Trophoblast cell (in vitro differentiated cells and primary cell): ENCODE data around the gene TIGD1.

Experiments used
- DNase-seq, 2 donors: peaks; one replicate each; pipeline ENCODE4 v3.0.0-alpha.2; 2016
- H2AFZ ChIP-seq: 2 replicates; pipeline ENCODE4 v1.6.1; 2013; ENCODE audit warnings: low read length, moderate library complexity, mild to moderate bottlenecking; ENCODE audit not compliant: insufficient read depth, poor library complexity
- H2AK5ac ChIP-seq: 2 replicates; pipeline ENCODE4 v1.6.1; 2013; ENCODE audit warnings: mild to moderate bottlenecking, low read length
- H2BK120ac ChIP-seq: 2 replicates; pipeline ENCODE4 v1.6.1; 2013; ENCODE audit warnings: low read length, mild to moderate bottlenecking, moderate library complexity; ENCODE audit not compliant: insufficient read depth, poor library complexity
- H2BK12ac ChIP-seq: 2 replicates; pipeline ENCODE4 v1.6.1; 2013; ENCODE audit warnings: mild to moderate bottlenecking, low read length, moderate library complexity
- H2BK5ac ChIP-seq: 2 replicates; pipeline ENCODE4 v1.6.1; 2013; ENCODE audit warnings: low read length, low read depth, moderate library complexity, mild to moderate bottlenecking; ENCODE audit not compliant: poor library complexity
- H3K14ac ChIP-seq: 2 replicates; pipeline ENCODE4 v1.6.1; 2013; ENCODE audit warnings: mild to moderate bottlenecking, low read length
- H3K18ac ChIP-seq: 2 replicates; pipeline ENCODE4 v1.6.1; 2013; ENCODE audit warnings: mild to moderate bottlenecking, low read length
- H3K23ac ChIP-seq: 2 replicates; pipeline ENCODE4 v1.6.1; 2013; ENCODE audit warnings: low read length
- H3K27ac ChIP-seq: 2 replicates; pipeline ENCODE4 v1.5.1; 2013; ENCODE audit warnings: low read depth, mild to moderate bottlenecking, inconsistent platforms, low read length, moderate library complexity
- H3K27me3 ChIP-seq: 2 replicates; pipeline ENCODE4 v1.6.1; 2013; ENCODE audit warnings: inconsistent platforms, mild to moderate bottlenecking, low read length, moderate library complexity; ENCODE audit not compliant: insufficient read depth
- H3K36me3 ChIP-seq, 2 experiments: 1 replicate in 1 of 2; 2 replicates in 1 of 2; pipeline ENCODE4 v1.6.1; 2013; ENCODE audit warnings: low read length in 2 of 2, mild to moderate bottlenecking in 2 of 2, moderate library complexity in 1 of 2; ENCODE audit not compliant: insufficient read depth in 2 of 2, control insufficient read depth in 1 of 2
- H3K4ac ChIP-seq: 2 replicates; pipeline ENCODE4 v1.6.1; 2013; ENCODE audit warnings: low read depth, mild to moderate bottlenecking, low read length, moderate library complexity
- H3K4me1 ChIP-seq, 2 experiments: 1 replicate in 1 of 2; 2 replicates in 1 of 2; pipeline ENCODE4 v1.6.1; 2013; ENCODE audit warnings: low read length in 2 of 2, mild to moderate bottlenecking in 2 of 2, moderate library complexity in 1 of 2; ENCODE audit not compliant: insufficient read depth in 2 of 2, control insufficient read depth in 1 of 2
- H3K4me2 ChIP-seq: 2 replicates; pipeline ENCODE4 v1.6.1; 2013; ENCODE audit warnings: inconsistent platforms, mild to moderate bottlenecking, low read length, moderate library complexity
- H3K4me3 ChIP-seq: 2 replicates; pipeline ENCODE4 v1.5.1; 2013; ENCODE audit warnings: mild to moderate bottlenecking, low read depth, low read length, inconsistent platforms
- H3K79me1 ChIP-seq: one replicate; pipeline ENCODE4 v1.6.1; 2013; ENCODE audit warnings: low read length
- H3K79me2 ChIP-seq: 2 replicates; pipeline ENCODE4 v1.6.1; 2013; ENCODE audit warnings: low read length, mild to moderate bottlenecking; ENCODE audit not compliant: control insufficient read depth, insufficient read depth, poor library complexity
- H3K9ac ChIP-seq: 2 replicates; pipeline ENCODE4 v1.6.1; 2013; ENCODE audit warnings: mild to moderate bottlenecking, low read length
- H3K9me3 ChIP-seq: 2 replicates; pipeline ENCODE4 v1.6.1; 2013; ENCODE audit warnings: low read depth, mild to moderate bottlenecking, control low read depth, inconsistent platforms, low read length; ENCODE audit not compliant: insufficient read depth
- H4K12ac ChIP-seq: 2 replicates; pipeline ENCODE4 v1.6.1; 2013; ENCODE audit warnings: low read depth, mild to moderate bottlenecking, low read length, moderate library complexity
- H4K8ac ChIP-seq: 2 replicates; pipeline ENCODE4 v1.6.1; 2013; ENCODE audit warnings: low read depth, mild to moderate bottlenecking, low read length, moderate library complexity
- H4K91ac ChIP-seq: one replicate; pipeline ENCODE4 v1.6.1; 2013; ENCODE audit warnings: low read depth, mild to moderate bottlenecking, low read length, moderate library complexity
- WGBS: extraction: QIAGEN DNeasy Blood & Tissue Kit; methylation state at CpG from one replicate; pipeline ENCODE4 v1.1.7; 2013; ENCODE audit warnings: missing lambda C conversion rate; ENCODE audit not compliant: insufficient read length, insufficient coverage; ENCODE audit errors: extremely low coverage; 5-methylcytosine and 5-hydroxymethylcytosine counted together

The TIGD1 gene

GRCh38 chr2:232563580-232563979 lies 13.2 kb upstream of the TIGD1 start:
- WGBS, result no CpG with 5 or more reads among the region's 3 CpGs

DNA sequence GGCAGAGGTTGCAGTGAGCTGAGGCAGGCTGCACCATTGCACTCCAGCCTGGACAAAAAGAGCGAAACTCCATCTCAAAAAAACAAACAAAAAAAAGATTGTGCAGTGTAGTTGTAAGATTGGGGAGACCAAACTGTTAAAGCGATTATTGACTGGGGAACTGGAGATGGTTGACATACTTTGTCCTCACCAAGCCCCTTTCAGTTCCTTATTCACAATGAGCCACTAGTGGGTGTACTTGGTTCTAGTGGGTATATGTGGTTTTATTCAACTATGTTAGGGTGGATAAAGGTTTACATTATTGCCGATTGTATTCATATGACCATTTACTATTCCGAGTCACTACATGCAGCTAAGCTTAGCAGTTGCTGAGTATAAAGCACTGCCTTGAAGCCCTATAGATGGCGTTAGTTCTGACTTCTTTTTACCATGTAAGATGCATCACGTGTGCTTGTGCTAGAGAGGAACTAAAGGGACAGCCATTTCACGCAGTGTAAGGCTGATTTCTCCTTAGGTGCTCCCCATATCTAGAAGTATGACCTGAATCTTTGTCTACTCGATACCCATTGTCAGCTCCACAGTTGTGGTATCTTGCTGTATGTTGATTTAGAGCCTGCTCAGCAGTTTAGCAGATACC lies 12.3 kb upstream of the TIGD1 start:
- no CpG with 5 or more reads among the region's 8 CpGs for WGBS

More at GRCh38 chr2:232563580-232563979, 13.2 kb upstream of the TIGD1 start:
- H3K18ac ChIP-seq, result no peak overlapping the region
- no peak overlapping the region for H3K14ac ChIP-seq
- no peaks in the 10 kb centered on the region for H3K27me3 ChIP-seq
- no peak overlapping the region for H3K4me3 ChIP-seq
- H3K23ac ChIP-seq, result no peak overlapping the region
- no peak overlapping the region for H2BK120ac ChIP-seq
- H3K4ac ChIP-seq, result no peak overlapping the region
- H3K36me3 ChIP-seq, result peaks cover 30 to 45% of the 10 kb centered on the region in 2 experiments
- H3K27ac ChIP-seq, result no peak overlapping the region
- H2AK5ac ChIP-seq, result no peak overlapping the region
- no peak overlapping the region for H3K4me2 ChIP-seq
- H3K4me1 ChIP-seq, result no peaks in the 10 kb centered on the region
- no peak overlapping the region for H3K9ac ChIP-seq
- no peaks in the 10 kb centered on the region for H3K79me2 ChIP-seq
- peak; percentile 79 to 95 for DNase-seq
- no peak overlapping the region for H4K91ac ChIP-seq
- H2AFZ ChIP-seq, result no peak overlapping the region
- H3K79me1 ChIP-seq, result no peaks in the 10 kb centered on the region
- no peak overlapping the region for H4K12ac ChIP-seq
- H4K8ac ChIP-seq, result no peak overlapping the region
- no peaks in the 10 kb centered on the region for H3K9me3 ChIP-seq
- no peak overlapping the region for H2BK5ac ChIP-seq
- H2BK12ac ChIP-seq, result no peak overlapping the region

DNA sequence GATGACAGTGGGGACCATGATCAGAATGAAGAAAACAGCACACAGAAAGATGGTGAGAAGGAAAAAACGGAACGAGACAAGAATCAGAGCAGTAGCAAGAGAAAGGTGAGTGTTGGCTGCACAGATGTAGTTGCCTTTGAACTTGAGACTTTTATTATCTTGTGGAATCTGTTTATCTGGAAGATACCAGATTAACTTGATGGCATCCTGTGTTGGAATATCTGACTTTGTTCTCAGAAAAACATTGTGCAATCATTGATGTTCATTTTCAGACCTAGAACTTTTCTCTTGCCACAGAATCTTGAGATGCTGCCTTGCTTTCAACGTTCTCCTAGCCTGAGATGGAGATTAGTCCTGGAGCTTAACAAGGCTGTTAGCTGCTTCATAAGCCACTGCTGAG lies 6.1 kb upstream of the TIGD1 start:
- peaks cover 3% of the 10 kb centered on the region for H3K79me2 ChIP-seq
- H3K14ac ChIP-seq, result no peak overlapping the region
- H3K23ac ChIP-seq, result no peak overlapping the region
- H3K4ac ChIP-seq, result no peak overlapping the region
- no peaks in the 10 kb centered on the region for H3K9me3 ChIP-seq
- H3K4me1 ChIP-seq, result peaks cover 0 to 4% of the 10 kb centered on the region in 2 experiments
- no peak overlapping the region for H2AK5ac ChIP-seq
- no peaks in the 10 kb centered on the region for H3K27me3 ChIP-seq
- no peak overlapping the region for H4K8ac ChIP-seq
- H3K27ac ChIP-seq, result no peak overlapping the region
- peak in 1 of 2 donors; percentile 54 for DNase-seq
- H2AFZ ChIP-seq, result no peak overlapping the region
- H3K79me1 ChIP-seq, result no peaks in the 10 kb centered on the region
- H3K9ac ChIP-seq, result no peak overlapping the region
- H4K12ac ChIP-seq, result no peak overlapping the region
- H3K18ac ChIP-seq, result no peak overlapping the region
- H2BK5ac ChIP-seq, result no peak overlapping the region
- WGBS, result no CpG with 5 or more reads among the region's 3 CpGs
- H4K91ac ChIP-seq, result no peak overlapping the region
- no peak overlapping the region for H3K4me3 ChIP-seq
- no peak overlapping the region for H2BK12ac ChIP-seq
- H3K4me2 ChIP-seq, result no peak overlapping the region
- peaks cover 10 to 26% of the 10 kb centered on the region in 2 experiments for H3K36me3 ChIP-seq
- H2BK120ac ChIP-seq, result no peak overlapping the region

More for the DNA sequence above, 12.3 kb upstream of the TIGD1 start:
- no peak overlapping the region for H3K18ac ChIP-seq
- H3K79me1 ChIP-seq, result no peaks in the 10 kb centered on the region
- DNase-seq, result peak in 1 of 2 donors; percentile 2
- no peak overlapping the region for H3K4ac ChIP-seq
- H3K36me3 ChIP-seq, result peaks cover 32 to 41% of the 10 kb centered on the region in 2 experiments
- H3K27me3 ChIP-seq, result no peaks in the 10 kb centered on the region
- no peak overlapping the region for H3K27ac ChIP-seq
- H3K14ac ChIP-seq, result no peak overlapping the region
- H4K8ac ChIP-seq, result no peak overlapping the region
- H3K4me3 ChIP-seq, result no peak overlapping the region
- H3K4me2 ChIP-seq, result no peak overlapping the region
- no peak overlapping the region for H3K23ac ChIP-seq
- no peak overlapping the region for H2BK12ac ChIP-seq
- no peaks in the 10 kb centered on the region for H3K9me3 ChIP-seq
- H3K9ac ChIP-seq, result no peak overlapping the region
- H2AK5ac ChIP-seq, result no peak overlapping the region
- H3K4me1 ChIP-seq, result no peaks in the 10 kb centered on the region
- H2BK120ac ChIP-seq, result no peak overlapping the region
- H2AFZ ChIP-seq, result no peak overlapping the region
- H2BK5ac ChIP-seq, result no peak overlapping the region
- no peak overlapping the region for H4K91ac ChIP-seq
- no peak overlapping the region for H4K12ac ChIP-seq
- no peaks in the 10 kb centered on the region for H3K79me2 ChIP-seq

GRCh38 chr2:232551776-232552175 lies 1.4 kb upstream of the TIGD1 start:
- Histone ChIP-seq H4K91ac (no peak overlapping the region), H3K23ac (no peak overlapping the region), H2AFZ (no peak overlapping the region), H4K12ac (no peak overlapping the region), H2BK12ac (no peak overlapping the region), H3K9me3 (no peaks in the 10 kb centered on the region), H2BK120ac (no peak overlapping the region), H3K14ac (no peak overlapping the region), H2BK5ac (no peak overlapping the region), H3K79me1 (peaks cover 11% of the 10 kb centered on the region), H3K4ac (peak overlapping the region; percentile 84), H3K18ac (no peak overlapping the region), H3K27me3 (no peaks in the 10 kb centered on the region), H2AK5ac (no peak overlapping the region), H3K4me2 (peak overlapping the region; percentile 84), H3K4me1 (peaks cover 0 to 4% of the 10 kb centered on the region in 2 experiments), H4K8ac (no peak overlapping the region), H3K36me3 (peaks cover 3 to 13% of the 10 kb centered on the region in 2 experiments), H3K27ac (no peak overlapping the region), H3K4me3 (no peak overlapping the region), H3K79me2 (peaks cover 11% of the 10 kb centered on the region), H3K9ac (no peak overlapping the region)
- DNase-seq, result no peak
- WGBS, result no CpG with 5 or more reads among the region's 4 CpGs
